CD4-positive, alpha-beta T cell treated with Interleukin-17A for 1 hour (primary cell): Measurements from ENCODE around the gene EVC.
"Not testable (repeated sequence)": the region's sequence is repeated elsewhere in the genome, so short reads cannot be mapped to it uniquely, and the experiment has no call there.

Source experiments
- DNase-seq: peaks from one replicate; pipeline ENCODE4 v3.0.0-alpha.2; 2020

EVC gene

DNA sequence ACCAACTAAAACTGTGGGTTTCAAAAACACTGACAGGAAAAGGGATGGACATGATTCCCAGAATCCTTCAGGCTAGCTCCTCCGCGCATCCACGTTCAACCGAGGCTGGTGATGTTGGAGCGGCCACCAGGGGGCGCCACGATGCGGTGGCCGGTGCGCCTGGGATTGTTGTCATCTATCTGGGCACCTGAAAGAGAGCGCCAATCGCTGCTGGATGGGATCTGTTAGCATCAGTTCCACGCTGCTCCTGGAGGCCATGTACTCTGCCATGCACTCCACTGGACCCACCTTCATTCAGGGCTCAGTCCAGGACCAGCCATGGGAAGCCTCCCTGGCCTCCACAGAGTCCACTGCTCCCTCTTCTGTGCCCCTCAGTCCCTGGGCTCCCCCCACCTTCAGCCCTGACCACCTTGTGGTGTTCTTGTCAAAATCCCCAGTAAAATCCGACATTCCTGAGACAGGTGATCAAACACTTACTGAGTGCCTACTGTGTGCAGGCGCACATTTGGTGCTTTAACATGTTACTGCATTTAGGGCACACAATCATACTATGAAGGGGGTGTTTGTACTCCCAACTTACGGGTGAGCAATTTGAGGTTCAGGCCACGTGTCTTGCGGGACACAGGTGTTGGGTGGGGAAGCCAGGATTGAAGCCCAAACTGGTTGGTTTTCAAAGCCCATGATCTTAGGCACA, 110.8 kb downstream of the EVC start:
- no peak for DNase-seq

DNA sequence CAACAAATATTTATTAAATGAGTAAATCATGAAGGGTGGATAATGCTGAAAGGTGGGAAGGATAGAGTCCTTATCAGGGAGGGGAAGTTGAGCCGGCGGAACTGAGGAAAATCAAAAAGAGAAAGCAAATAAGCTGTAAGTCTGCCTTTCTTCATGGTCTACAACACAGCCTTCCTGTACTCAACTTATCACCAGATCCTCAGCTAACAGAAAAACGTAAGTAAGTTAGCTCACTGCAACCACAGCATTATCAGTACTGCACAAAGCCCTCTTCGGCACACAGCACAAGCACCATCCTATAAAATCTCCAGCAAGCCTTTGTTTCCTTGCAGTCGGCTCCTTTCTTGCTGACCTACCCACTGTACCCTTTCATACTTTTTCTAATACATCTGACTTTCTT, 111.6 kb downstream of the EVC start:
- no peak for DNase-seq

DNA sequence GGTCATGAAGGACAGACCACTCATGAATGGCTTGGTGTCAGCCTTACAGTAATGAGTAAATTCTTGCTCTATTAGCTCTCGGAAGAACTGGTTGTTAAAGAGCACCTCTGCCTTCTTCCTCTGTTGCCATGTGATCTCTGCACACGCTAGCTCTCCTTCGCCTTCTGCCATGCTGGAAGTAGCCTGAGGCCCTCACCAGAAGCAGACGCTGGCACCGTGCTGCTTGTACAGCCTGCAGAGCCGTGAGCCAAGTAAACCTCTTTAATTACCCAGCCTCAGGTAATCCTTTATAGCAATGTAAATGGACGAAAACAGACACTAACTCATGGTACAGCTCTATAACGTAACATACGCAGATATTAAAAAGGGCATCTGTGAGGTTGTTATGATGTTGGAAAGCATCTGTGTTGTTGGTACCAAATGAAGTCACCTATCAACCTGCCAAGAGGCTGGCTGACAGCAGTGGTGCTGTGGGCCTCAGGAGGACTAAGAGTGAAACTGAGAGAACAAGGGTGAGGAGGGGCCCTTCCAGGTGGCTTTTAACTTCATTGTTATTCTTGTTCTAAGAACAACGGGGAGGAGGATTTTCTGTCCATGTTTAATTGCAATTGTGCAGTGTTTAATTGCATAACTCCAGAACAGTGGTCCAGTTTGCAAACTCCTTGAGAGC, 112.7 kb downstream of the EVC start:
- no peak for DNase-seq

DNA sequence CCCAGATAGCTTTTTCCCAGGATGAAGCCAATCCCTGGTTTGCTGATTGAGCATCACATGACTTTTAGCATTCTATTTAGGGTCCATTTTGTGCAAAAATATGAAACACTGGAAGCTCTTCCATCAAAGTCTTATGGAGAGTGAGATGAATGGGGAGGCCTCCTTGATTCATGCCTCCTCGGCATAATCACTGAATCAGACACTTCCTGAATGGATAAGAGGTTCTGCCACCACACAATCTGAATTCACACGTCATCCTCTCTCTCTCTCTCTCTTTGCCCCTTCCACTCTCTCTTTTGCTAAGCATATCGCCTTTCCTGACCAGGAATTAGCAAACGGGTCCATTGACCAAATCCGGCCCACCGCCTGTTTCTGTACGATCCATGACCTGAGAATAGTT, 113.2 kb downstream of the EVC start:
- DNase-seq: no peak

DNA sequence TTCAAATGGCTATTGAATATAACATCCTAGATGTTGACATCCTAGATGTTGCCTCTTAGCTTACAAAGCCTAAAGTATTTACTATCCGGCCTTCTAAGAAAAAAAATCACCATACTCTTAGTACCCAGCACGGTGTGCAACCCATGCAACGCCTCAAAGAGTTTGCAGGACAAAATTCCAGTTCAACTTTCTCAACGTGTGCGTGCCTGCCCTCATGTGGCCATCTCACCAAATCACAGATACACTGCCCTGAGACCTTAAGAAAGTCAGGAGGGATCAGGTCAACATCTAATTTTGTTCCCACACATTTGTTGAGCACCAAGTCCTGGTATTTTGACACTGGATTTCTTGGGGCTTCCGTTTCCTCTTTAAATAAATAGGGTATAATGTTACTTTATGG, 113.6 kb downstream of the EVC start:
- no peak for DNase-seq

DNA sequence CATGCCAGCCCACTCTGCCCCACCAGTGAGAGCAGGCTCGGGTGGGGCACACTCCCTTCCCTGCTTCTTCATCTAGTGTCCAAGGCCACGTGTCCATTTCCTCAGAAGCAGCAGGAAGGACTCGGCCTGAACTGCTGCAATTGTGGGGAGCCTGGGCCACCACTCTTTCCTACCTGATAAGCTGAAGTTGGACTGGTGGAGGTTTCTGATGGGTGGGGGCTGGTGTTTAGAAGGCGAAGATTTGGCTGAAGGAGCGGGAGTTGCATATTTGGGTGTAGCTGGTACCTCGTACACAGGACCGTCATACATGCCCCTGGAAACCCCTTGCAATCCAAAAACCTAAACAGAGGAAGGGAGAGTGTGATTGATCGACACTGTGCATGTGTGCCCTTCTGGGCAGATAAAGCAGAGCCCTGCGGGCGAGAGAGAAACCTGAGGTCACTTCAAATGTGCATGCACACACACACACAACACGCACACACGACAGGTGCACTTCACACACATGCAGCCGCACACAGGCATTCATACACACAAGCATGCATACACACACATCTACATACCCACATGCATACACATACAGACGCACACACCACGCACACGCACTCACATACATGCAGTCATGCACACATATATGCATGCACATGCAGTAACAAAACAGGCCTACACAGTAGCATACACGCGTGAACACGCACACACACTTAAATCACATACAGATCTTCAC, 114.5 kb downstream of the EVC start:
- DNase-seq: no peak

DNA sequence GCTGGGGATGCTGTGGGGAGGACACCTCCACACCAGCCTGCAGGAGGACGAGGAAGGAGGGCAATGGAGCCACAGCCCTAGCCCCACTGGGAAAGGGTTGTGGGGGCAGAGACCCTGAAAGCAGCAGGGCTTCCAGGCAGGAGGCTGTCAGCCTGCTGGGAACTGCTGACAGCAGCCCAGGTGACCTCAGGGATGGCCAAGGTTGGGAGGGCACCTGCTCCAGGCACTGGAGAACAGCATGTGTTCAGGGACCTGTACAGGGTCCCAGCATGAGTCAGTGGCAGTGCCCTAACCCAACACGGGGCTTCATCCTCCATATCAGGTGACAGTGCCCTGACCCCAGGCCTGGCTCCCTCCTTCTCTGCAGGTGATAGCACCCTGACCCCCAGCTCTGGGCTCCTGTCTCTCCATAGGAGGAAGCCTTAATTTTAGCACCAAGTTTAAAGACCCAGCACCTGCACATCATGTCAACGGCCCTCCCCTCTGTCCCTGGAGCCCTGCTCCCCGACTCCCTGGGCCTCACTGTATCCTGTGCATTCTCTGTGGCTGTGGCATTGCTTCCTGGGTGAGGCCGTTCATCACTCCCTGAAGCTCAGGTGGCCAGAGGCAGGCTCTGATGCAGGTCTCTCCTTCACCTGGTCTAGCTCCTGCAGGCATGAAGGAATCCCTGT, 115.6 kb downstream of the EVC start:
- DNase-seq: no peak

DNA sequence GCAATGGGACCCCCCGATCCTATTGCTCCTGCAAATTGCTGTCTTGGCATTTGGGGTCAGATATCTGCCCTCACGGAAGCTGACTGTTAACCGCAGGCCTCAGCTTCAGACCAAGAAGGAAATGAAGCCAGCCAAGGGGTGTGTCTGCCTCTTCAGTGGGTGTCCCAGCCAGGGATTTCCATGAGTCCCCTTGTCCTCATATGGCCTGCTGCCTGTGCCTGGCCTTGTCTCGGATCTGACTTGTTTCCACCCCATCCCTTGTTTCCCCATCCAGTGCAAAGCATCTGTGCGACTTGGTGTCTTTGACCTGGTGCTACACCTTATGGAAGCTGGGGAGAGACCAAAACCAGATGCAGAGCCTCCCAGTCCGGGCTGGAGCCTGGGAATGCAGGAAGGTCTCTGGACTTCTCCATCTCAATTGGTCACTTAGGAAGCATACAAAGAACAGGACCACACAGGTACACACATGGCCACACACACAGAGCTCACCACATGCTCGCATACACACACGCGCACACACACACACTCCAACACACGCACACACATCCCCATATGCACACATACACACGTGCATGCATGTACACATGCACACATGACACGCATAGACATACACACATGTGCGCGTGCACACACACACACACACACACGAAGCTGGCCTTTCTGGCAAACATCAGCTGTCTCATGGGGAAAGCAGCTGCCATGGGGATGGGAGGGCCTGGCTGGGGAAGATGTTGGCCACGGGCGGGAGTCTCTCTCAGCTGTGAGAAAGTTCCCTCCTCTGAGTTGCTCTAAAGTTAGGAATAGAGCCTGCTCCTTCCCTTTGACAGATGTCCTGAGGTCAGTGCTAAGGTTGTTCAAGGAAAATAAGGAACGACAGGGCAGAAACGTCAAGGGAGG, 116.4 kb downstream of the EVC start:
- no peak for DNase-seq

DNA sequence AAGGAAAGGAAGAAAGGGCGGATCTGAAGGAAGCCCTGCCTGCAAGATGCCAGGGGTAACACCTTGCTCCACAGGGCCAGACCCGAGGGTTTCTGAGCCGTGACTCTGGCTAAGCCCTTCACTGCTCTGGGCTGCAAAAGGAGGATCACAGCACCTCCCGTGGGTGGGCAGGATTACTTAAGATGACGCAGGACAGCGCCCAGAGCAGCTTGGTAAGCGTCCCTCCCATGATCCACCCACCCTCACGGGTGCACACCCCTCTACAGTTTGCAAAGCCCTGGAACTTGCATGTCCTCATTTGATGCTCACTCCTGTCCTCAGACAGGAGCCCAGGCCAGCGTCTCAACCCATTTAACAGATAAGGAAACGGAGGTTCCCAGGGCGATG, 117.0 kb downstream of the EVC start:
- no peak for DNase-seq

DNA sequence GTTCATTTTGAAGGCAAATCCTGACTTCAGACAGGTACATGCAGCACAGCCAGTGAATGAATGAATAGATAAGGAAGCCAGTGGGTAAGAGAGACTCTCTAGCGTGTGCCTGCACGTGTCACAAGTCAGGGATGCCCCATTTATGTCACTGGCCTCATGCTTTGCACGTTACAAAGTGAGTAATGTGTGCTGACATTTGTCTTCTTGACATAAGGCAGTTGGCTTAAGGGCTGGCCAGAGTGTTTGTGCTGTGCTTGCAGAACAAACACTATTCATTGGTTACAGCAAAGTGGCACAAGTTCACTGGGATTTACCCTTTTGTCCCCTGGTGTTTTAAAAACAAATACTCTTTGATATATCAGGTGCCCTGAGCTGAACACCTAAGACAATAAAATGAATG, 125.9 kb downstream of the EVC start:
- no peak for DNase-seq

DNA sequence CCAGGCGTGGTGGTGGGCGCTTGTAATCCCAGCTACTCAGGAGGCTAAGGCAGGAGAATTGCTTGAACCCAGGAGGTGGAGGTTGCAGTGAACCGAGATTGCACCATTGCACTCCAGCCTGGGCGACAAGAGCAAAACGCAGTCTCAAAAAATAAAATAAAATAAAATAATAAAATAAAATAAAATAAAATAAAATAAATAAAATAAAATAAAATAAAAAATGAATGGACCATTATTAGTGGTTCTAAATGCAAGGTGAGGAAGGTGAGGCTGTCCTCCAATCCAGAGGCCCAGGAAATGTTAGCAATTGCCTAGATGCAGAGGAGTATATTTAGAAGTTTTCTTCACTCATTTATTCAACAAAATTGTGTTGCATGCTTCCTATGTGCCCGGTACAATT, 126.5 kb downstream of the EVC start:
- not testable (repeated sequence) for DNase-seq

DNA sequence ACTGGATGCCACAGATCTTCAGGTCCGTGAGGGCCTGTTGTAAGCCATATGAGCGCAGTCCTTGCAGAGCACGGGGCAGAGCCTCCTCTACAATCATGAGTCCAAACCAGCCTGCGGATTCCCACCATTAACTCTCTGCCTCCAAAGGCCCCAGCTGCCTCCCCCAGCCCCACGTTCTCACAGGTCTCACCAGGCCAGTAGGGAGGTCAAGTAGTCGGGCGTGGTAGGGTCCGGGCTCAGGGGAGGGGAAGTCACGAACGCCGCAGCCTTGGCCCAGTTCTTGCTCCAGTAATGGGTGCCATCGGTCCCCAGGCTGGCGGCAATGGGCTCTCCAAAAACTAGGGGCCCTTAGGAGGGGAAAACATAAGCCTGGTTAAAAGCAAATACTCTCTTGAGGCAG, 128.3 kb downstream of the EVC start:
- no peak for DNase-seq

DNA sequence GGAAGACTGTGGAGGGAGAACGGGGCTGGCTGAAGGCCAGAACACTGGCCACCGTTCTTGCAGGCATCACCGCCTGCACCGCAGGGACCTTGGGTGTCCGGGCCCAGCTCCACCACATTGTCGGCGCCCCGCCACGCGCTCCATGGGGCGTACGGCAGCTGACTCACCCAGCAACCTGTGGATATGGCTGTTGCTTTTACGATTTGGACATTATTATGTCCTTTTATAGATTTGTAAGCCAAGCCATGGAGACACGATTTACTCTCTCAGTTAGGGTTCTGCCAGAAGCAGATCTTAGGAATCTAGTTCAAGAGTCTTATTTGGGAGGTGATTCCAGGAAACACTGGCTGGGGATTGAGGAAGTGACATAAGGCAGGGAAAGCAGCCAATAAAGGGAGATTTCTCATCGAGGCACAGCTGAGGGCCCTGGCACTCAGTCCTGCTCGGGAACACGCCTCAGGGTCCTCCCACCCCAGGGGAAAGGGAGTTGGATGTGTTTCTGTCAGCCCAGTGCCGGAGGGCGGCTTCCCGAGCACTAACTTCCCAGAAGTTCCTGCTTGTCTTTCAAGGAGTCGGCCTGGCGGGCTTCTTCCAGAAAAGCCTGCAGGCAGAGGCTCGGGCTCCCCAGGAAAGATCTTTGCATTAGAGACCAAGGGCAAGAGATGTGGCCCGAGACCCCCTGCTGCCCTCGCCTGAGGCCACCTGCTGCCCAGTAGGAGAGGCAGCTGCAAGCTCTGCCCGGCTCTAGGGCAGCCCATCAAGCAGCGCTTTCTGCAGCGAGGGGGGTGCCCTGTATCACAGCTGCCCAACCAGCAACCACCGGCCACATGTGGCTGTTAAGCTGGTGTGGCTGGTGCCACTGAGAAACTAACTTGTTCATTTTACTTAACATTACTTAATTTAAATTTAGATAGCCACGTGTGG, 129.0 kb downstream of the EVC start:
- no peak for DNase-seq

DNA sequence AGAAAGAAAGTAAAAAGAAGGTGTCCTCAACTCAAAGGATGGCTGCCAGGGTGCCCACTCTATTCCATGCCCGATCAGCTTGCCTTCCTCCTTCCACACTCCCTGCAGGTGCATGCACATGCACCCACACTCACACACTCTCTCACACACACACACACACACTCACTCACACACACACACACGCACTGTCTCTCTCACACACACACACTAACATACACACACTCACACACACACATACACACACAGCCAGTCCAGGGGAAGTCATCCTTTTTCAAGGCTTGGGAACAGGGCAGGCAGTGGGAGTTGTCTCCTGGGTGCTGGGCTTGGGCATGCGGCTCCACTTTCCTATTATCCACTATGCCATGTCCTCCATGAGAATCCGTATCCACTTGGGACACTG, 131.5 kb downstream of the EVC start:
- DNase-seq: no peak

DNA sequence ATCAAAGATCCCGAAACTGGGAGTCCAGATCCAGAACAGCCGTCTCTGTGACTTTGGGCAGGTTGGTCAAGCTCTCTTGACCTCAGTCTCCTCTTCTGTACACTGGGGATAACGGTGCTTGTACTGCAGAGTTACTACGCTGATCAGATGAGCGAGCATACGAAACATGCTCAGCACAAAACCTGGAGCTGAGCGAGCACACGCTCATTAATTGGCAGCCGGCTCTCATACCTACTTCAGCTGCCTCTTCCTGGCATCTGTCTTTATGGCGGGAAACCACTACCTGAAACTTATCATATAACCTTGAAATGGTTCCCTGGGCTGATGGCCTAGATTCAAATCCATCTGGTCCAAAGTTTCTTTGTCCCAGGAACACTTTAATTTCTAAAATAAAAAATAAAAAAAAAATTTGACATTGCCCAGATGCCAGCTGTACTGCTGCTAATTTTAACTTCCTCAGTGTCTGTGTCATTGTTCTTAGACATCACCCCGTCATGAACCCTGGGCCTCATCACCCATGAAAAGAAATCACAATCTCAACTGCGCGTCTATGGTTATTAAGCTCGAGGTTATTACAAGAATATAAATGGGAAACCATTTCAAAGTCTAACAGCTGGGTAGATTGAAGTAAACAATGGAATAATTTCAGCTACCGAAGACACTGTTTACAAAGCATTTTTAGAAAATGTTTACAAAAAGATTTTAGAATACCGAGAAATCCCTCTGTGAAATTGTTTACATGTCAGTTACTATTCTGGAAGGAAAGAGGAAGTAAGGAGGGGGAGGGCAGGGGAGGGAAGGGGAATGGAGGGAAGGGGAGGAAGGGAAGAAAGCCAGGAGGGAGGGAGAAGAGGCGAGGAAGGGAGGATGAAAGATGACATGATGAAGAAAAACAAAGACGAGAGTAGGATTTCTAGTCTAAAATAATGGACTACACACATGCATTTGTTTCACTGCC, 132.9 kb downstream of the EVC start:
- DNase-seq: no peak

DNA sequence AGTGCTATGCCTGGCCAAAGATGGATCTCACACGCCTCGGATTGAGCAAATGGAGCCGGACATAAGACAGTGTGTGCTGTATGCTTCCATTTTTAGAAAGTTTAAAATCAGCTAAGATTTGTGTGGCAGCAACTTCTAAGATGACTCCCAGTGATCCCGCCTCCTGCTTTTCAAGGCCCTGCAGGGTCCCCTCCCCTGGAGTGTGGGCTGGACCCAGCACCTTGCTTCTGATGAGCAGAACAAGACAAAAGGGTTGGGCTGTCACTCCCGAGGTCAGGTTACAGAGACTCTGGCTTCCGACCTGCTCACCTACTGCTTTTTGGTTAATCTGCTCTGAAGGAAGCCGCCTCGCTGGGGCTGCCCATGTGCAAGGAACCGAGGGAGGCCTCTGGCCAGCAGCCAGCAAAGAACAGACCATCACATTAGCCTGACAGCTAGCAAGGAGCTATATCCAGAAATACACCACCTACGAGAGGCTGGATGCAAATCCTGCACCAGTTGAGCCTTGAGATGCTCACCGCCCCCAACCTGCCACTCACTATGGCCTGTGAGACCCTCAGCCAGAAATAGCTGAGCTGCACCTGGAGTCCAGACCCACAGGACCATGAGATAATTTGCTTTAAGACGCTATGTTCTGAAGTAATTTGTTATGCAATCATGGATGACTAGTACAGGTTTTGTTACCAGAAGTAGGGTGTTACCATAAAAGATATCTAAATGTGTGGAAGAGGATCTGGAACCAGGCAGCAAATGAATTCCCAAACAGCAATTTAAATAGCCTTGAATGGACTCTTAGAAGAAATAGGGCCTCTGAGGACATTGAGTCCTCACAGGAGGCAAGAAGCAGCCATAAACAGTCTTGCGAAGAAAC, 134.3 kb downstream of the EVC start:
- no peak for DNase-seq

DNA sequence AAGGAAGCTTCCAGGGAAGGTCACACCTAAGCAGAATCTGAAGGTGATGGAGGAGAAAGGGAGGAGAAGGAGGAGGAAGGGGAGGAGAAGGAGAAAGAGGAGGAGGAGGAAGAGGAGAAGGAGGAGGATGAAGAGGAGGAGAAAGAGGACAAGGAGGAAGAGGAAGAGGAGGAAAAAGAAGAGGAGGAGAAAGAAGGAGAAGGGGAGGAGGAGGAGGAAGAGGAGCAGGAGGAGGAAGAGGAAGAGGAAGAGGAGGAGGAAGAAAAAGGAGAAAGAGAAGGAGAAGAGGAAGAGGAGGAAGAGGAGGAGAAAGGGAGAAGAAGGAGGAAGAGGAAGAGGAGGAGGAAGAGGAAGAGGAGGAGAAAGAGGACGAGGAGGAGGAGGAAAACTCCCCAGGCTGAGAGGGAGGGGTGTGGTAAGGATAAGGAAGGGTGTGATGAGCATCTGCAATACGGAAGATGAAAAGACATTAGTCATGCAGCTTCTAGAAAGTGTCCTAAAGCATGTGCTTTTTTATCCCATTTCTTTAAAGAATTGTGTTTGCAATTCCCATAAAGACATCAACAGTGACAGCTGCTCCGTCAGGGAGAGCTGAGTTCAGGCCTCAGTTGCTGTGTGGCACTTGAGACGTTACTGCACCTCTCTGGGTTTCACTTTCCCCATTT, 140.8 kb downstream of the EVC start:
- no peak for DNase-seq

DNA sequence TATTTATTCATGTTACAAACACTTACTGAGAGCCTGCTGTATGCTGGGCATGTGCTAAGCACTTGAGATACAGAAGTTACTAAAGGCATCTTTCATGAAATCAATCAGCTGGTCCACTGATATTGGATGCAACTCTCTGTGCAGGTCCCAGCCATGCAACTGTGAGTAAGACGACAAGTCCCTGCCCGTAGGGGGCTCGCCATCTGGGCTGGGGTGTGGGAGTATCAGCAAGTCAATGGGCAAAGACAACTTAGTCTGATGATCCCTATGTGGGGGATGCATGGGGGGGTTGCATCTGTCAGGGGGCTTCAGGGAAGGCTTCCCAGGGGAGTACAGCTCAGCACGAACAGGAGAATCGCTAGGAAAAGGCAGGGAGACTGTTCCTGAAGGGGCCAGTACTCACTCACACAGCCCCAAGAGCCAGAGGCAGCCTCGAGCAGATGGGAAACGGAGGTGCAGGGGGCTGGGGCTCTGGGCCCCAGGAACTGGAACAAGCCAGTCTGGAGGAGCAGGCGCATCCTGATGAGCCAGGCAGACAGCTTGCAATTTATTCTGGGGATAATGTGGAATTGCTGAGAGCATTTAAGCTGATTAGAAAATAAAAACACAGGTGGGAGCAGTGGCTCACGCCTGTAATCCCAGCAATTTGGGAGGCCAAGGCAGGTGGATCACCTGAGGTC, 141.7 kb downstream of the EVC start:
- DNase-seq: no peak
